HG02943 (cell line): ENCODE results near the gene C13orf46.

Experiments
- ATAC-seq: cut with Tn5 transposase; IDR thresholded peaks from one replicate; pipeline ENCODE4 v1.9.1; 2021; ENCODE audit warnings: mild to moderate bottlenecking, low read depth, moderate library complexity; ENCODE audit not compliant: unreplicated experiment

C13orf46 gene

DNA sequence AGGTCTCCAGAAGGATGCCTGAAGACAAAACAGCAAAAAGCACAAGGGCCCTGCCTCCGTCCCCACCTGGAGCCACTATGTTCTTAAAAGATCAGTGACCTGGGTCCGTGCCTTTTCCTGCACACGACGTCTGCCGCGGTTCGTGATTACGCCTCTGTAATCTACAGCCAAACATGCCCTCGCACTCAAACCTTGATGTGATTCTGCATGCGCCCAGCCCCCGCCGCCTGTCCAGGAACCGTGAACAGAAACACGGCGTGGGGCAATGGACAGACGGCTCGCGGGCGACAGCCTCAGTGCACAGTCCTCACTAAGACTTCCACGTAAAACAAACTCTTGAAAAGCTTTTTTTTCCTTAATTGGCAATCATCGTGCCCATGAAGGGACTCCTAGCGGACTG, 15.5 kb downstream of the C13orf46 start:
- ATAC-seq, result no peak

DNA sequence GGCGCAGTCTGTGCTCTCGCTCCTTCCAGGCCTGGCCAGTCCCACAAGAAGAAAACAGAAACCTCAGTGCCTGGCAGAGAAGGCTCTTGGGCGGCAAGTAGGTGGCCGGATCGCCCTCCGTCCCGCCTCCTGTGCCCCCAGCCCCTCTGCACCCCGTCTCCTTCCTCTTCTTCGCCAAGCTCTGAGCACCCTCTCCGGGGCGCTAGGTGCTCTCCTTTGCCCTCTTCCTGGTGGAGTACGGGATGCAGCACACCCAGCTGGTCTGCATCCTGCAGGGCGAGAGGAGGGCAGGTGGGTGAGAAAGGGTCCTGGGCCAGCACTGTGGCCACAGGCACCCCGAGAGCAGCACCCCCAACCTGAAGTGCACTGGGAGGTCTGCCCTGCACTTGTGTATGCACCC, 17.3 kb downstream of the C13orf46 start:
- no peak for ATAC-seq

DNA sequence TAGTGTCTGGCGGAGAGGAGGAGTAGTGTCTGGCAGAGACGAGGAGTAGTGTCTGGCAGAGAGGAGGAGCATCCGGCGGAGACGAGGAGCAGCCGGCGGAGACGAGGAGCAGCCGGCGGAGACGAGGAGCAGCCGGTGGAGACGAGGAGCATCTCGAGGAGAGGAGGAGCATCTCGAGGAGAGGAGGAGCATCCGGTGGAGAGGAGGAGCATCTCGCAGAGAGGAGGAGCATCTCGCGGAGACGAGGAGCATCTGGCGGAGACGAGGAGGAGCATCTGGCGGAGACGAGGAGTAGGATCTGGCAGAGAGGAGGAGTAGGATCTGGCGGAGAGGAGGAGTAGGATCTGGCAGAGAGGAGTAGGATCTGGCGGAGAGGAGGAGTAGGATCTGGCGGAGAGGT, 18.2 kb downstream of the C13orf46 start:
- no peak for ATAC-seq

DNA sequence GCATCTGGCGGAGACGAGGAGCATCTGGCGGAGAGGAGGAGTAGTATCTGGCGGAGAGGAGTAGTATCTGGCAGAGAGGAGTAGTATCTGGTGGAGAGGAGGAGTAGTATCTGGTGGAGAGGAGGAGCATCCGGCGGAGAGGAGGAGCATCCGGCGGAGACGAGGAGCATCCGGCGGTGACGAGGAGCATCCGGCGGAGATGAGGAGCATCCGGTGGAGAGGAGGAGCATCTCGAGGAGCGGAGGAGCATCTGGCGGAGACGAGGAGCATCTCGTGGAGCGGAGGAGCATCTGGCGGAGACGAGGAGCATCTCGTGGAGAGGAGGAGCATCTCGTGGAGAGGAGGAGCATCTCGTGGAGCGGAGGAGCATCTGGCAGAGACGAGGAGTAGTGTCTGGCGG, 18.6 kb downstream of the C13orf46 start:
- no peak for ATAC-seq

DNA sequence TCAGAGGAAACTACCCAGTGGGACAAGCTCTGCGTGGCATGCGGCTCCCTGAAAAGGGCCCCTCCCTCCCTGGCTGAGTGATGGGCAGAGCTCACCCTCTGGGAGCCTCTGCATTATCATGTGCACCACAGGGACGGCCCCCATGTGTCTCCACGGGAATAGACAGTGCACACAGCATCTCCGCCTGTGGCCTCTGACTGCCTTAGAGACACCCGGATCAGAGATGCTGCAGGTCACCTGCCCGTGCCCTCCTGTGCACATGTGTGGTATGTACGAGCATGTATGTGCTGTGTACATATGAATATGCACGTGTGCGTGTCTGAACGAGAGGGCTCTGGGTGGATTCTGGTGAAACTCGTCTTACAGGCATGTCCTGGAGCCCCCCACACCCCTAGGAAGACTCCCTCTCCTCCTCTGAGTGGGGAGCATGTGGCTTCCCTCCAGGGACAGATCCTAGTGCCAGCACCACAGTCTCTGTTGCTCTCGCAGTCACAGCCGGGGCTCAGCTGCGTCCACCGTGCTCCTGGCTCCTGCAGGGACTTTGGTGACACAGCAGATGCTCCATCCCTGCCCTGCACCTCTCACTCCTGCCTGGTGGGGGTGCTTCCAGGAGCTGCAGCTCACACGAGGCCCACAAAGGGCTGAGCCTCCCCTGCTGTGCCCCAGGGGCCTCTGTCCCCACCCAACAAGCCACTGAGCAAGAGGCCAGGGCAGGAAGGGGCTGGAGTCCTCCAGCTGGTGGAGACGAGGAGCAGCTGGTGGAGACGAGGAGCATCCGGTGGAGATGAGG, 19.6 kb downstream of the C13orf46 start:
- ATAC-seq, result no peak

DNA sequence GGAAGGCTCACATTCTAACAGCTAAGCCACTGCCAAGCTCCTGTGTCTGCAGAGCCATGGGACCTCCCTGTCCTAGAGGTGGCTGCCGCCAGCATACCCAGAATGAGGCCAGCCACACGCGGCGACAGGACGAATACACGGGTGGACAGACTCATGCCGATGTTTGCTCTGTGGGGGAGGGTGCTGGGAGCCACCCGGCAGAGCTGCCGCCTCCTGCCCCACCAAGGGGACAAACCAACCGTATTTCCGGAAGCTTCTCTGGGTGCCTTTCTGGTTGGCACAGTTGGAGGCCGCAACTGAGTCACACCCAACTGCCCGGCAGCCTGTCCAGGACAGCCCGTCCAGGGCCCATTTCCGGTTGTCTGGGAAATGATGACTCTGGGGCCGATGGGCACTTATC, 20.3 kb downstream of the C13orf46 start:
- ATAC-seq, result no peak

DNA sequence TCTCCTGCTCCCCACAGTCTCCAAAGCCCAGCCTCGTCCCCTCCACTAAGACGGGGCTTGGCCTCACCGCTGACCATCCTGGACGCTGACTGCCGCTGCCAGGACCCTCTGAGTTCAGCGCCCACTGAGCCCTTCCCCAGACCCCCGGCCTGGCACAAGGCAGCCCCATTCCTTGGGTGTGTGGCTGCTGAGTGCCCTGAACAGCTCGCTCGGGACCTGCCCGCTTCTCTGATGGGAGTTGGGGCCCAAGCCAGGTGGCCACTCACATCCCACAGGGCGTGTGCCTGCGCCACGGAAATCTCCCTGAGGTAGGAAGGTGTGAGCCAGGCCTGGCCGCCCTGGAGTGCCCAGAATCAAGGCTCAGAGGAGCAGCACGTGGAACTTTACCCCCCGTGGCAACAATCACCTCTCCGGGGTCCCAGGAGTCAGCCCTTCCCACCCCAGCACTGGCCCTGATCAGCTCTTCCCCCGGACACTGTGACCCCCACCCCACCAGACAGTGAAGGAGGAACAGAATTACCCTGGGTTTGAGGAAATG, 20.8 kb downstream of the C13orf46 start:
- no peak for ATAC-seq

DNA sequence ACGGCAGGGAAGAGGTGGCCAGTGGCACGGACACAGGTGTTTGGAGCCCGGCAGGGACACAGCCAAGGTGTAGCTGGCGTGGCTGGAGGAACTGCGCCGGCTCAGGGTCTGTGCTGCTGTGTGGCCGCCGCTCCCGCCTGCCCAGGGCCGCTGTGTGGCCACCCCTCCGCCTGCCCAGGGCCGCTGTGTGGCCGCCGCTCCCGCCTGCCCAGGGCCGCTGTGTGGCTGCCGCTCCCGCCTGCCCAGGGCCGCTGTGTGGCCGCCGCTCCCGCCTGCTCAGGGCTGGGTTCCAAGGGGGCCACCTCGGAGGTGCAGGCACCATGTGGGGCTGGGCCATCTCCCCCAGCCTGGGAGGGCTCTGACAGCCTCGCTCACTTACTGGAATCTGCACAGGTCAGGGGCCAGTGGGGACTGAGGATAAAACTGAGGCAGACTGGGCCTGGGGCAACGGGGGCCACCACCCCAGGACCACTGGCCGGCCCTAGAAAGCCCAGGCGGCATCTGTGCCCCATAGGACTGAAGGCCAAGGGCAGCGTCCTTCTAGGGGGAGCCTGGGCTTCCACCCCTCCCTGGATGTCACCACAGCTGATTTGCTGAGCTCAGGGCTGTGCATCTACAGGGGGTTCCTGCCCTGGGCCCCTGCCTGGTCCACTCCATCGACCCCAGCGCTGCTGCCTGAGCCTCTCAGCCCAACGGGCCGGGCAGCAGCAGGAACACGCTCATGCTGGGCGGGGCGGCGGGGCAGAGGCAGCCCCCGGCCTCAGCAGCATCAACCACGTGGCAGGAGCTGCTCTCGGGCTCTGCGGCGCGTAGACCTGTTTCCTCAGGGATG, 21.5 kb downstream of the C13orf46 start:
- ATAC-seq, result no peak

DNA sequence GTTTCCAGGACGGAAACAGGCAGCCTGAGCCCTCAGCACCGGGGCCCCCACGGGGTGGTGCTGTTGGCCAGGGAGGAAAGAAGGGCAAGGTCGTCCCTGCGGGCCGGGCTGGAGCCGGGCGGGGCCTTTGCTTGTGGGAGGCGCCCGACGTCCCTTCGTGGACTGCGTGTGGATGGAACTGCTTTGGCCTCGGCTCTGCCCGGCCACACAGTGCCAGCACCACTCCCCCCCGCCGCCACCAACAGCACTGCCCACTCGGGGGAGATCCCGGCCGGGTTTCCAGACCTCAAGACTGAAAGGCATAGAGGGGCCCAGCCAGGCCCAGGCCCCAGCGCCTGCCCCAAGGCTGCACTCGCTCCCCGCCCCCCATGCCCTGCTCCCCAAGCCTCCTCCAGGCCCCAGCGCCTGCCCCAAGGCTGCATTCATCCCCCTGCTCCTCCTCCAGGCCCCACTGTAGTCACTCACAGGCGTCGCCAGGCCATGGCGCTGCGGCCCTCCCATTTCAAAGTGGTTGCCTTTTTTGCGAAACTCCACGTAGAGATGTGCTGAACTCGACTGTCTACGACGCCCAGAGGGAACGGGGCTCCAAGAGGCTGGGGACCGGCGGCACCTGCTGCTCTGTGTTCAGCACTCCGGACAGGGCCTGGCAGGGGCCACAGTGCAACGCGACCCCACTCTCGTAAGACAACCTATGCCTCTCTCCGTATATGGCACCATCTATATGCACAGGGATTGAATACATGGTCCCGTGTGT, 22.5 kb downstream of the C13orf46 start:
- ATAC-seq, result no peak

DNA sequence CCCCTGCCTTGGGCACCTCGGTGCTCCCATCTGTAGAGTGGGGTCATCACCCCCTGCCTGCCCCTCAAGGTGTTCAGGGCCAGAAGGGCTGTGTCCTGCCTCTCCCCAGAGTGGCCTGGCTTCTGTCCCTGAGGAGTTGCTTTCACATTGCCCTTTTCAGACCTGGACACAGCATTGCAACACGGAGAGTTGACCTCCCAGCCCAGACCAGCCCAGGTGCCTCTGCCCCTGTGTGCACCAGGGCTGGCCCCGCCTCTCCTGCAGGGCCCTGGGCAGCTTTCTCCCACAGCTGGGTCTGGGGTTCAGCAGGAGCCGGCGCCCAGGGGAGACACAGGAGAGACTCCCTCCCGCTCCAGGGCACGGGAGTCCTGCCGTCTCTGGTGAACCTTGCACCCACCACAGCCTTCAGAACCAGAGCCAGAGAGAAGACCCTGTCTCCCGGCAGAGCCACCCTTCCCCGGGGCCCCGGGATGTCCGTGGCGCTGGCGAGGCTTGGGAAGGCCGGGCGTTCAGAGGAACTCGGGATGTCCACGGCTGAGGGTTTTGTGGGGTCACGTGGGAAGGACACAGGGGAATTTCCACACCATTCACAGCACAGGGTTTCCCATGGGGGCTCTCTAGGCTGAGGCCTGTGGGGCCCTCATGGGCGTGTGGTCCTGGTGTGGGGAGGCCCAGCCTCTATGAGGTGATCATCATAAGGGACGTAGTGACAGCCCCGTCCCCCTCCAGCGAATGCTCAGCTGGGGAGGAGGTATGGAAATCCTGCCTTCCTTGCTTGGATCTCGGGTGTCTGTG, 23.2 kb downstream of the C13orf46 start:
- ATAC-seq, result no peak

DNA sequence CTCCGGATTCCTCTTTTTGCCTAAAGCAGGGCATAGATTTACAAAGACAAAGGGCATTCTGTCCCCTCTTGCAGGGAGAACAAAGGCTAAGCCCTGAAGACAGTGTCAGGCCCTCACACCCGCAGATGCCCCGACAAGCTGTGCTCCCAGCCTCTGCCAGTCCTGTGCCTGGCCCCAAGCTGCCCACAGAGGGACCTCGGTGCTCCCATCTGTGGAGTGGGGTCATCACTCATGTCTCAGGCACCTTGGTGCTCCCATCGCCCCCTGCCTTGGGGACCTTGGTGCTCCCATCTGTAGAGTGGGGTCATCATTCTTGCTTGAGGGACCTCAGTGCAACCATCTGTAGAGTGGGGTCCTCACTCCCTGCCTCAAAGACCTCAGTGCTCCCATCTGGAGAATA, 24.3 kb downstream of the C13orf46 start:
- ATAC-seq, result no peak

DNA sequence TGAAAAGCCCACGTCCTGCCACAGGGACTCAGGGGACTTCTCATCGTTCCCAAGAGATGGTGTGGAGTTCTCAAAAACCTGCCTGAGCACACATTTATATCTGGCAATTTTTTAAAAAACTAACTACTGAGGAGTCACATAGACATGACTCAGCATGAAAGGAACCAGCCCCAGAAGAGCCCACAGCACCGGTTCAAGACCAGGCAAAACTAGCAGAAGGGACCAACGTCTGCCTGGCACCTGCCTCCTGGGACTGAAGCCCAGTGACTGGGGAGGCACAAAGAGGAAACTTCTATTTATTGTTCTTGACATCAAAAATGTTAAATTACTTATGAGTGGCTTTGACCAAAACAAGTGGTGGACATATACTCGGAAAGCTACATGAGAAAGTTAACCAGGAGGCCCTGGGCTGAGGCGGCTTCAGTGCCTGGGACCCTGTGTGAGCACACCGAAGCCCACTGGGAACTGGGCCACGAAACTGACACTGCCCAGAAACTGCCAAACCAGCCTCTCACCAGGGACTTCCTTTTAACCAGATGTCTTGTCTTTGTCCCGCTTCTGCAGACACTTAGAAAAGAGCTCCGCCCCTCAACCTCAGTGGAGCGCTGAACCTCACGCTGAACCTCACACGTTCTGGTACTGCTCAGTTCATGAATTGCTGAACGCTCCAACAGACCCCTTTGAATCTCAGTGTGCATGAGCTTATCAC, 25.7 kb downstream of the C13orf46 start:
- ATAC-seq, result no peak

DNA sequence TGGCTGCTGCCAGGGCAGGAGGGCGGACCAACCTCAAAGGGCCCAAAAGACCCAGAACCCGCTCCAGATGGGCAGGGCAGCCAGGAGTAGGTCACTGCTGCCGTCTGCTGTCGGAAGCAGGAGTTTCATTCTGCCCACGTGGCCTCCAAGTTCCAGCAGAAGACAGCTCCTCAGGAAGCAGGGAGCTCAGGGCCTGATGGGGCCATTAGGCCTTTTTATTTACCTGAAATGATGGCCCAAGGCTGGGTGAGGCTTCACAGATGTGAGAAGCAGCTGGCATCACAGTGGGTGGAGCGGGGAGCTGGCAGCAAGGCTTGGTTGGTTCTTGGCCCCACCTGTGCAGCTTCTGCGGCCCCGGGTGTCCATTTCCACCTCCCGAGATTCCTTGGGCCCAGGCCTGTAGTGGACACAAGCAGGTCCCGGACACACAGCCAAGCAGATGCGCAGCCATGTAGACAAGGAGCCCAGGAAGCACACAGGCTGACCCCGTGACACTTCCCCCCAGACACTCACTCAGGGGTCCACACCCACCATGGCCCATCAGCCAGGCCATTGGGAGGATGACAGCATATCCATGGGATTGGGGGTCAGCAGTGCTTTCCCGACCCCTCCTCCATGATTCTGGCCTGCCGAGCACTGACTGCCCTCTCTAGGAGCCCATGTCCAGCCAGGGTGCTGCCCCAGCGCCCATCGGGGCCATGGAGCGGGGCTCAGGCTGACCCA, 26.4 kb downstream of the C13orf46 start:
- no peak for ATAC-seq

DNA sequence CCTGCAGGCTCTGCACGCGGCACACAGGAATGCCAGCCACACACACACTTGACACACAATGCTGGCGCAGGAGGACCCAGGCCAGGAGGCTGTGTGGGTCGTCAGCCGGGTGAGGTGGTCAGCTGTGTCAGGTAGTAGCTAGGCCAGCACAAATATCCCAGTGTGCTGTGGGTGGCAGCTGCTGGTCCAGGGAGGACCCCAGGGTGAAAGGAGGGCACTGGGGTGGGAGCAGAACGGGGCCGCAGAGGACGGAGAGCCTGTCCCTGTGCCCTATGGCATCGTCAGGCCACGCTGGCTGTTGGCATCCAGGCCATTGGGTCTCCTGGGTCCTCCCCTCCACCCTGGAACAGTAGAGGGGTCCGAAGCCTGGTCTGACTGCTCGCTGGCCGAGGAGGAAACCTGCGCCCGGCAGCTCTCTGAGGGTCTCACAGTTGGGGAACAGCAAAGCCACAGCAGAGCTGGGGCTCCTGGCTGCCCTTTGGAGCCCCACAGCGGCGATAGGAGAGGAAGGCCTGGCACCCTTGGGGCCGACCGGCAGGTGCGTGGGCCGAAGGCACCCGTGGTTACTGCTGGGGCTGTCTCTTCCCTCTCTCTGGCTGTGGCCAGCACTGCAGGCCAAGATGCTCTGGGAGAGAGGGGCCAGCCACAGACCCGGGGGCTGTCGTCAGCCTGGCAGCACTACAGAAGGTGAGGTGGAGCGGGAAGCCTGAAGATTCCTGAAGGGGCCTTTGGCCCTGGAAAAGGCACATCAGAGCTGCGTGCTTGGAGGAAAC, 27.3 kb downstream of the C13orf46 start:
- ATAC-seq, result no peak

DNA sequence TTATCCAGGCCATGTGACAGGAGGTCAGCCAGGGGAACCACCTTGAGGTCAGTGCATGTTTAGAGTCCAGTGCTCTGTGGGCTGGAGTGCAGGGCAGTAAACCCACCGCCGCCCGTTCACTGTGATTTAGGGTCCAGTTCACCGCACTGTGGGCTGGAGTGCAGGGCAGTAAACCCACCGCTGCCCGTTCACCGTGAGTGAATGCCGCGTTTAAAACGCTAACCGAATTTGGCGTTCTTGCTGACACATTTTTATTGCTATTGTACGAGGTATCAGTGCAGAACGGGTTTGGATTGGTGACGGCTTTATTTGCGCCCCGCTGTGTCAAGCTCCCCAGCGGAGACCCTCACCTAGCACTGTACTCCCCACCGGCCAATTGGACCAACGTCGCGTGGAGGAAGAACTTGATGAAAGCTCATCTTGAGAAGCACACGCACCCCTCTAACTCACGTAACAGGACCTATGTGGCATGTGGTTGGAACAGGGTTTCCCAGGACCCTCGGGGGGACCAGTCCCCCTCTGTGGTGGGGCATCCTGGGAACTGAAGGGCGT, 27.9 kb downstream of the C13orf46 start:
- ATAC-seq, result no peak

DNA sequence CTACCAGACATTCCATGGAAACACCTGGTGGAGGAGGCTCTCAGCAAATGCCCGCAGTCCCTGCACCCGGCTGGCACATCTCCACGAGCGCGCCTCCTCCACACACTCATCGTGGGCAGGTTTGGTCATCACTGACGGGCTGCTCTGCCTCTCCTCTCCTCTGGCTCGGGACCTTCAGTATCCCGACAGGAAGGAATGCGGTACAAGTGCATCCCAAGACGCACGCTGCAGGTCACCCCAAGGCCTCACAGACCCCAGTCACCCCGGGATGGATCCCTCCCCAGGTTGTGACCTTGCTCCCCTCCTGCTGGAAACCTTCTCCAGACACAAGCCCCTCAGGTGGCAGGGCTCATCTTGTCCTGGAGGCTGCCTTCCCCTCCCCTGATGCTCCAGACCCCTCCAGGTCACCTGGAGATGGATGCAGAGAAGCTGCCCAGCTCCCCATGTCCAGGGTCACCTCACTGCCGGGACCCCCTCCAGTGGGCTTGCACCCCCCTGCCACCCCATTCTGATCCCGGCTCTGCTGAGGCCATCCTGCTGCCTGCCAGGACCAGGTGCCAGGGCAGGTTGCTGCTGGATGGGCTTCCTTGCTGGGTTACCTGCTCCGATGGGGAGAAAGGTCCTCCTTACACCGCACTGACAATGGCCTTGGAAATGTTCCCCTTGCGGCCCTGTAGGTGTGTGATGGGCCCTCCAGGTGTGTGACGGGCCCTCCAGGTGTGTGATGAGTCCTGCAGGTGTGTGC, 29.9 kb downstream of the C13orf46 start:
- no peak for ATAC-seq

DNA sequence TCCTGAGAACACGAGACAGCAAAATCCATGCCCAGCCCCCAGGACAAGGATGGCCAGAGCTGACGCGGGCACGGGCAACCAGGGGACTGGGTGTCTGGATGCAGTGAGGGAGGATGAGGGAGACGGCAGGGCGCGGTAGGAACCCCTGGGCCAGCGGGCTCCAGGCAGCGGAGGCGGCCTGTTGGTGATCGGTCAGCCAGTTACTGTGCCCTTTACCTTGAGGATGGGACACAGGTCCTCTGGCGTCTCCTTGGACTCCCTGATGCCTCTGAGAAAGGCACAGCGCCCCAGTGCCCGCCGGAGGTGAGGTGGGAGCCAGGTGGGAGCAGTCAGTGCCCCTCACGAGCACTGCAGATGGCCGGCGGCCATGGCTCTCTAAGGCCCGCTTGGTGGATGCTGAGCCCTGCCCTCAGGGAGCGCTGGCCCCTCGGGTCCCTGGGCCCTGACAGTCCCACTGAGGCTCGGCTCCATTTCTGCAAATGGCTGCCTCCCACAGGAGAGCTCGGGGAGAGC, 31.2 kb downstream of the C13orf46 start:
- no peak for ATAC-seq
